ENCODE results near the gene MYEF2. TPM values are rescaled to one million over a fixed set of nuclear protein-coding genes. Genes with fewer than 3 reads are reported as not detected.
A peak's percentile ranks its signal among the peaks of the same experiment; 100 is the strongest.

MYEF2 gene
- 159 TPM for polyA plus RNA-seq (ENCODE audit: insufficient read length)
- long read RNA-seq, donor 1, partial matches to known transcripts: 1,073 of 1,095 reads
- long read RNA-seq, donor 1, other reads (novel, unspliced or antisense): 21 of 1,095 reads
- long read RNA-seq, donor 2, full-length matches to known transcripts: 4 of 9 reads
- long read RNA-seq, donor 2, partial matches to known transcripts: 5 of 9 reads
- long read RNA-seq, donor 2, other reads (novel, unspliced or antisense): 0 of 9 reads
- long read RNA-seq, donor 3, full-length matches to known transcripts: 3 of 3 reads
- long read RNA-seq, donor 3, partial matches to known transcripts: 0 of 3 reads
- long read RNA-seq, donor 3, other reads (novel, unspliced or antisense): 0 of 3 reads
- long read RNA-seq, donor 4: 0 reads
- long read RNA-seq, donor 5, full-length matches to known transcripts: 2 of 2 reads
- long read RNA-seq, donor 5, partial matches to known transcripts: 0 of 2 reads
- long read RNA-seq, donor 5, other reads (novel, unspliced or antisense): 0 of 2 reads
- long read RNA-seq, donor 6, full-length matches to known transcripts: 2 of 8 reads
- long read RNA-seq, donor 6, partial matches to known transcripts: 6 of 8 reads
- long read RNA-seq, donor 6, other reads (novel, unspliced or antisense): 0 of 8 reads
- long read RNA-seq, donor 7, full-length matches to known transcripts: 1 of 784 reads
- long read RNA-seq, donor 7, partial matches to known transcripts: 560 of 784 reads
- long read RNA-seq, donor 7, other reads (novel, unspliced or antisense): 223 of 784 reads
- long read RNA-seq, donor 8, full-length matches to known transcripts: 2 of 2 reads
- long read RNA-seq, donor 8, partial matches to known transcripts: 0 of 2 reads
- long read RNA-seq, donor 8, other reads (novel, unspliced or antisense): 0 of 2 reads

- peak; percentile 85 for DNase-seq
These were observed at the start of gene MYEF2 for GRCh38 chr15:48177766-48178647. Gene MYEF2 (minus strand): TSS chr15:48178295. CDS start chr15:48178237, 58 bp downstream.

GRCh38 chr15:48225771-48226170 is 47.7 kb upstream of the MYEF2 start:
- DNase-seq: no peak

- DNase-seq: no peak
These were observed 44.5 kb upstream of the MYEF2 start for GRCh38 chr15:48222627-48223026.

- no peak for DNase-seq
These were observed 43.8 kb upstream of the MYEF2 start for GRCh38 chr15:48221885-48222284.

GRCh38 chr15:48221261-48221660 is 43.2 kb upstream of the MYEF2 start:
- DNase-seq: no peak

GRCh38 chr15:48205981-48206380 is 27.9 kb upstream of the MYEF2 start, which contains the start of gene SLC12A1:
Gene SLC12A1 (plus strand): TSS chr15:48206302. CDS start chr15:48207720, 1,418 bp downstream.
- no peak for DNase-seq

- DNase-seq: no peak
These were observed 24.0 kb upstream of the MYEF2 start for GRCh38 chr15:48202068-48202467.

- DNase-seq: no peak
These were observed 13.6 kb upstream of the MYEF2 start, which contains the start of gene CTXN2 for GRCh38 chr15:48191574-48192225. Gene CTXN2 (plus strand): TSS chr15:48191665. CDS start chr15:48201301, 9,636 bp downstream.

GRCh38 chr15:48190932-48191573 is 13.0 kb upstream of the MYEF2 start:
- peak; percentile 93 for DNase-seq

- no peak for DNase-seq
These were observed 8.2 kb upstream of the MYEF2 start for GRCh38 chr15:48186271-48186670.

- DNase-seq: no peak
These were observed 7.4 kb upstream of the MYEF2 start for GRCh38 chr15:48185529-48185928.

- no peak for DNase-seq
These were observed 4.7 kb upstream of the MYEF2 start for GRCh38 chr15:48182749-48183148.

GRCh38 chr15:48178648-48178931 is 495 bp upstream of the MYEF2 start:
- DNase-seq: no peak

- peak; percentile 72 for DNase-seq
These were observed 721 bp downstream of the MYEF2 start for GRCh38 chr15:48177383-48177765.

GRCh38 chr15:48176957-48177356 is 1.1 kb downstream of the MYEF2 start:
- DNase-seq: no peak

- no peak for DNase-seq
These were observed 2.0 kb downstream of the MYEF2 start for GRCh38 chr15:48176112-48176511.

GRCh38 chr15:48175126-48175525 is 3.0 kb downstream of the MYEF2 start:
- DNase-seq: no peak

GRCh38 chr15:48170981-48171380 is 7.1 kb downstream of the MYEF2 start:
- DNase-seq: no peak

GRCh38 chr15:48168616-48169015 is 9.5 kb downstream of the MYEF2 start:
- DNase-seq: no peak

GRCh38 chr15:48153526-48153925 is 24.6 kb downstream of the MYEF2 start:
- DNase-seq: no peak

GRCh38 chr15:48149858-48150257 is 28.2 kb downstream of the MYEF2 start:
- DNase-seq: no peak
